AG04449 (cell line): ENCODE measurements around the gene PJA2.

ENCODE experiments used
- CTCF ChIA-PET: fragments of 350-600 bp; formaldehyde crosslinking; extraction: SDS; loops from one replicate; lab custom pipeline; 2021; ENCODE audit warnings: antibody characterized with exemption; lab: Yijun Ruan, JAX
- POLR2A ChIA-PET: fragments of 400-600, 350-600 bp; formaldehyde crosslinking; extraction: SDS; loops from one replicate; lab custom pipeline; 2020; ENCODE audit warnings: antibody characterized with exemption, inconsistent platforms; lab: Yijun Ruan, JAX
- DNase-seq: peaks from one replicate; pipeline ENCODE4 v3.0.0-alpha.2; 2010; ENCODE audit warnings: low read depth, low spot score
- H3K4me3 ChIP-seq: 2 replicates; pipeline ENCODE4 v1.5.1; 2011; ENCODE audit warnings: low read depth, mild to moderate bottlenecking, control low read depth, low read length
- TF ChIP-seq, protein P1 (sequence below): IDR thresholded peaks from one replicate; pipeline ENCODE4 v1.5.1; 2011; ENCODE audit warnings: mild to moderate bottlenecking, moderate library complexity, low read length, control low read depth, inconsistent platforms; ENCODE audit not compliant: insufficient read depth; ENCODE audit errors: missing control alignments

Gene PJA2

DNA sequence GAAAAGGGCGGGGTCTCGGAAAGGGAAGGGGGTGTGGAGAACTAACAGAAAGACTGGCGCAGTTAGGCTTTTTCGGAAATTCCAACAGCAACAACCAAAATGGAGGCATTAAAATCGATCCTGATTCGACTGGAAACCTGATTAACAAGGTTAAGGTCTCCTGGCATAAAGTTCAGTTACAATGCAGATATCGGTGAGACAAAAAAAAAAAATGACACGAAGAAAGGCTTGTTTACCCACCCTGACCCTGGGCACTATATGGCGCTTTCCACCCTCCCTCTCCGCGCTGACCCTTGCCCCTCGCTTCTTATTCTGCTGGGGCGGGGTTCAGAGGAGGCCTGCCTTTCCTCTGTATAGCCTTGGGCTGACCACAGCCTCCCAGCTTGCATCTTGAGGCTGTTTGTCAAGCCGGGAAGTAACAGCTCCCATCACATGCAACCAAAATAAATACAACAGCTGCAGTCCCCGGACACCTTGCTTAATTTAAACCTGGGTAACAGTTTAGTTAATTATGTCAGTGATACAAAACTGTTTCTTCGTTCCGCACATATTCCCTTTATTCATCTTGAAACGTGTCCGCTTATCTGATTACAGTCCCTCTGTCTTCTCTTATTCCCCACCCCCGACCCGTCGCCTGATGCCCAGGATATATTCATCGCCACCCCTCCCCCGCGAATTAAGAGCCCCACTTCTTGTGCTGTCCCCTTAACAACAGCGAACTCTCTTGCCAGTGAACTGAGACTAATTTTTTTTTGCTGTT, 795 bp upstream of the PJA2 start:
- POLR2A ChIA-PET = interaction anchor here (0.7 to 1.6 kb wide), 7 partner anchors 14 to 682 kb away, joined by 3 to 7 read pairs (median 4); no protein-coding TSS in a partner anchor
- no peak for DNase-seq
- TF ChIP-seq, protein P1, sequence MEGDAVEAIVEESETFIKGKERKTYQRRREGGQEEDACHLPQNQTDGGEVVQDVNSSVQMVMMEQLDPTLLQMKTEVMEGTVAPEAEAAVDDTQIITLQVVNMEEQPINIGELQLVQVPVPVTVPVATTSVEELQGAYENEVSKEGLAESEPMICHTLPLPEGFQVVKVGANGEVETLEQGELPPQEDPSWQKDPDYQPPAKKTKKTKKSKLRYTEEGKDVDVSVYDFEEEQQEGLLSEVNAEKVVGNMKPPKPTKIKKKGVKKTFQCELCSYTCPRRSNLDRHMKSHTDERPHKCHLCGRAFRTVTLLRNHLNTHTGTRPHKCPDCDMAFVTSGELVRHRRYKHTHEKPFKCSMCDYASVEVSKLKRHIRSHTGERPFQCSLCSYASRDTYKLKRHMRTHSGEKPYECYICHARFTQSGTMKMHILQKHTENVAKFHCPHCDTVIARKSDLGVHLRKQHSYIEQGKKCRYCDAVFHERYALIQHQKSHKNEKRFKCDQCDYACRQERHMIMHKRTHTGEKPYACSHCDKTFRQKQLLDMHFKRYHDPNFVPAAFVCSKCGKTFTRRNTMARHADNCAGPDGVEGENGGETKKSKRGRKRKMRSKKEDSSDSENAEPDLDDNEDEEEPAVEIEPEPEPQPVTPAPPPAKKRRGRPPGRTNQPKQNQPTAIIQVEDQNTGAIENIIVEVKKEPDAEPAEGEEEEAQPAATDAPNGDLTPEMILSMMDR = no peak
- CTCF ChIA-PET = no interaction called here
- H3K4me3 ChIP-seq = peak overlapping the region; percentile 62

DNA sequence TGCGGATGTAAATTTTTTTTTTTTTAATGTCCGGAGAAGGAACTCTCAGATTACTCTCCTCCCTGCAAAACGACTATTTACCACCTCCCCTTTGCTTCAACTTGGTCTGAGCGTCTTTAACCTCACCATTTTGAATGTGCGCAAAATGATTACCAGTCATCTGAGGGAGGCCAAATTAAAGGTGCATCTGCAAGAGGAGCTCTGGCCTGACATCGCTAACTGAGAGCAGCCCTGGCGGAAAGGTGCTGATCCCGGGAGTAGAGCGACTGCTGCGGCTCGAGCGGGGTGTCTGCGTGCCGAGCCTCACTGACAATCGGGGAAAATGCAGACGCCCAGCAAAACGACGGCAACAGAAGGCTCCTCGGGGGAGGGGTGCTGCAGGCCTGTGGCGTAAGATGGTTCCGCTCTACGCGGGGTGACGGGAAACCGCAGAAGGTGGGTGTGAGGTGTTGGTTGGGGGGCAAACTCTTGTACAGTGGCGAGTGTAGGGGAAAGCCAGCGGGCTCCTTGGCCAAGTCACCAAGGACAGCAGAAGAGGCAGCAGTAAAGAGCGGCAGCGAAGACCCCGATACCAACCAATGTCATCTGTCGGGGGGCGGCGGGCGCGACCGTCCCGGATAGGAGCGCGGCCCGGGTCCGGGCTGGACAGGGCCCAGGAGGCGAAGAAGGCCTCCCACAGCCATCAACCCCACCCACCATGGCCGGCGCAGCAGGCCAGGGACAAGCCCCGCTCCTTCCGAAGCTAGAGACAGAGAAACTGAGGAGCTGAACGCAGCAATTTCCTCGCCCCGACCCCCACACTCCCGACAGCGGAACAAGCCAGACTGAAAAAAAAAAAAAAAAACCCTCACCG, 557 bp downstream of the PJA2 start:
- TF ChIP-seq, protein P1 = no peak
- POLR2A ChIA-PET = interaction anchor here (1.2 to 1.6 kb wide), 3 partner anchors 18 to 681 kb away, joined by 4 to 7 read pairs (median 4); no protein-coding TSS in a partner anchor
- no peak for DNase-seq
- H3K4me3 ChIP-seq = peak overlapping the region; percentile 96
- CTCF ChIA-PET = no interaction called here

DNA sequence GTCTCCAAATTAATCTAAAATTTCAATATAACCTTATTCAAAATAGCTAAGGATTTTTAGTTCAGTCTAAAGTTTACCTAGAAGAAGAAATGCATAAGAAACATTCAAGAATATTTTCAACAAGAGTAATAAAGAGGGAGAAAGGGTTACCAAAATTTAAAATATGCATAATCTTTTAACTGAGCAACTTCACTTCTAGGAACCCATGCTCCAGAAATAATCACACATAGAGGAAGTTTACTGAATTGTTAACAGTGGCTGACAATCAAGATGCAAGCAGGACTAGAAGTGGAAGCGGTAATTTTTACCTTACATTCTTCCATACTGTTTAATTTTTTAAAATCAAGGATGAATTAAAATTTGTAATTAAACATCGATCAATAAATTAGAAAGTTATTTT, 1.9 kb downstream of the PJA2 start:
- H3K4me3 ChIP-seq = peak overlapping the region; percentile 96
- TF ChIP-seq, protein P1 = no peak
- POLR2A ChIA-PET = no interaction called here
- DNase-seq = no peak
- CTCF ChIA-PET = no interaction called here

- ChIA-PET POLR2A (no interaction called here), CTCF (no interaction called here)
- peak overlapping the region; percentile 9; the same call in 1 of the 2 replicates for H3K4me3 ChIP-seq
- DNase-seq = no peak
- TF ChIP-seq, protein P1 = no peak
Observed at GRCh38 chr5:109406719-109407118, 3.1 kb downstream of the PJA2 start.

- no peak for DNase-seq
- POLR2A ChIA-PET = no interaction called here
Observed at GRCh38 chr5:109404428-109404960, 5.3 kb downstream of the PJA2 start.

More at GRCh38 chr5:109404428-109404960, 5.3 kb downstream of the PJA2 start:
- TF ChIP-seq, protein P1 = no peak
- no peak overlapping the region for H3K4me3 ChIP-seq
- CTCF ChIA-PET = no interaction called here
